Dendritic cell treated with granulocyte-macrophage colony-stimulating factor and Interleukin-4, amounts not matched to agents 40 ng/mL and 50 ng/mL, for 4 days (primary cell): ENCODE data around the gene ZNHIT1.
"Not testable (repeated sequence)": the region's sequence is repeated elsewhere in the genome, so short reads cannot be mapped to it uniquely, and the experiment has no call there.

ENCODE experiments used
- H3K27ac Mint-ChIP-seq: one replicate; pipeline ENCODE4 v1.8.0; 2022; ENCODE audit warnings: mild to moderate bottlenecking, mixed read lengths
- H3K27me3 Mint-ChIP-seq: one replicate; pipeline ENCODE4 v1.8.0; 2022; ENCODE audit warnings: mild to moderate bottlenecking, mixed read lengths
- H3K36me3 Mint-ChIP-seq: one replicate; pipeline ENCODE4 v1.8.0; 2022; ENCODE audit warnings: low read depth, mixed read lengths
- H3K4me1 Mint-ChIP-seq: one replicate; pipeline ENCODE4 v1.8.0; 2022; ENCODE audit warnings: low read depth, mixed read lengths
- H3K4me3 Mint-ChIP-seq: one replicate; pipeline ENCODE4 v1.8.0; 2022; ENCODE audit warnings: mild to moderate bottlenecking, moderate library complexity, mixed read lengths
- H3K9me3 Mint-ChIP-seq: one replicate; pipeline ENCODE4 v1.8.0; 2022; ENCODE audit warnings: mixed read lengths
- intact Hi-C: fragments of 100-400 bp; cut with micrococcal nuclease; formaldehyde crosslinking; loops from one replicate; pipeline ENCODE4 v1.15.0; 2022

ZNHIT1 gene

DNA sequence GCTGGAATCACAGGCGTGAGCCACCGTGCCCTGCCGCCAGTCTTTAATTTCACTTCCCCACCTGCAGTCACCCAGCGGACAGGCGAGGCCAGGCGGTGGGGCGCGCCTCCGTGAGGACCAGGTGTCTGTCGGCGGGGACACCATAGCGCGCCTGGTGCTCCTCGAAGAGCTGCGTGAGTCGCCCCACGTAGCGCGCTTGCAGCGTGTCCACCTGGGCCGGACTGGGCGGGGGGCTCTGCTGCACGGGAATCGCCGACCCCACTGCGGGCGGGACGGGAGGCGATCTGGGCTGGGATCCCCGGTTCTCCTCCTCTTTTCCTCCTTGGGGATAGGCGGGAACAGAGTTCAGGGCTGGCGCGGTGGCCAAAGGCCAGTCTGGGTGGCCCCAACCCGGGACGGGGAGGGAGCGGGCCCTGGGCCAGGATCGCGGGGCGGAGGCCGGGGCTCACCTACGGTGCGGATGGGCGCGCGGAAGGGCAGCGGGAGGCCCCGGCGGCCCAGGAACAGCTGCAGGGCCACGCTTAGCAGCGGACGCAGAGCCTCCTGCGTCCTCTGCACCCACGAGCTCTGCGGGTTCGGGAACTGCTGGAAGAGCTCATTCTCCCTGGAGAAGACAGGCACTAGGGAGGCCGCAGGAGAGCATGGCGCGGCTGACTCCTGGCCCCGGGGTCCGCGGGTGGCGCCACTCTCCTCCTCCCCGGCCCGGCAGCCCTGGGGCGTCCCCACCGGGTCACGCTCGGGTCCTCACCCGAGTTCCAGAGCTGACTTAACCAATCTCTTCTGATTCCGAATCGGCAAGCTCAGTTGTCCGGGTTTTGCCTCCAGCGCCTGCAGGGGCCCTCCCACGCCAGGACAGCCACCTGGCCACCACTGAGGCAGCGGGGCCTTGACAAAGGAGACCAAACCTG lies 16.0 kb upstream of the ZNHIT1 start:
- peaks cover 60% of the 10 kb centered on the region for H3K27me3 Mint-ChIP-seq
- H3K4me1 Mint-ChIP-seq = peaks cover 41% of the 10 kb centered on the region
- H3K9me3 Mint-ChIP-seq = no peaks in the 10 kb centered on the region
- no peak overlapping the region for H3K27ac Mint-ChIP-seq
- H3K4me3 Mint-ChIP-seq = no peak overlapping the region
- intact Hi-C loops = no loop called here
- peaks cover 14% of the 10 kb centered on the region for H3K36me3 Mint-ChIP-seq

DNA sequence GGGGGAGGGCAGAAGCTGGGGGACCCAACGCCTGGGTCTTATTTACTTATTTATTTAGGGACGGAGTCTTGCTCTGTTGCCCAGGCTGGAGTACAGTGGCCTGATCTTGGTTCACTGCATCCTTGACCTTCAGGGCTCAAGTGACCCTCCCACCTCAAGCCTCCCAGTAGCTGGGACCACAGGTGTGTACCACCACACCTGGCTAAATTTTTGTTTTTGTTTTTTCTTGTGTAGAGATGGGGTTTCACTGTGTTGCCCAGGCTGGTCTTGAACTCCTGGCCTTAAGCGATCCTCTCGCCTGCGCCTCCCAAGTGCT lies 15.4 kb upstream of the ZNHIT1 start:
- Mint-ChIP-seq H3K27ac (no peak overlapping the region), H3K9me3 (no peaks in the 10 kb centered on the region), H3K4me1 (peaks cover 41% of the 10 kb centered on the region), H3K27me3 (peaks cover 60% of the 10 kb centered on the region), H3K4me3 (no peak overlapping the region), H3K36me3 (peaks cover 20% of the 10 kb centered on the region)
- intact Hi-C loops = no loop called here

DNA sequence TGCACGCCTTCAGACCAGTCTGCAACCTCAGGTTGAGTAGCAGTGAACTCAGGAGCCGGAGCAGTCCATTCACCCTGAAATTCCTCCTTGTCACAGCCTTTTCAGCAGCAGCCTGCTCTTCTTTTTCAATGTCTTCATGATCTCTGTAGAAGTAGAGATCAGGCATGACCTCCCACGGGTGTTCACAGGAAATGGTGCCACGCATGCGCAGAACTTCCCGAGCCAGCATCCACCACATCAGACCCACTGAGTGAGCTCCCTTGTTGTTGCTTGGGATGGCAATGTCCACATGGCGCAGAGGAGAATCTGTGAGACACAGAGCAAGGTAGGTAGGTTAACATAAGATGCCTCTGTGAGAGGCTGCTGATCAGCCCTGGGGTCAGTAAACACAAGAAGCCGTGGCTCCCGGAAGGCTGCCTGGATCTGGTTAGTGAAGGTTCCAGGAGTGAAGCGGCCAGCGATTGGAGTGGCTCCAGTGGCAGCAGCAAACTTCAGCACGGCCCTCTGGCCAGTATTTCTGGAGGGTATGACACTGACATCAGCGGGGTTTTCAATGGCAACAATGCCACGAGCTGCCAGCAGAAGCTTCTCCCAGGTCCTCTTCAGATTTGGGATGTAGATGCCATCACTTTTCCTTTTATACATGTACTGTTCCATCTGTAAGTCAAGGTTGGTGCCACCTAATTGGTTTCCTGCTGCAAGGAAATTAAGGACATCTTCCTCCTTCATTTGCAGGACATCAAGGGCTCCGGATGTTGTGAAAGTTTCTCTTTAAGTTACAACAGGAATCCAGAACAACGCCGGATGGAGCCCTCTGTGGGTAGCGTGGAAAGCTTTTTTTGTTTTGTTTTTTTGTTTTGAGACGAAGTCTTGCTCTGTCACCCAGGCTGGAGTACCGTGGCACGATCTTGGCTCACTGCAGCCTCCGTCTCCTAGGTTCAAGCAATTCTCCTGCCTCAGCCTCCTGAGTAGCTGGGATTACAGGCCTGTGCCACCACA lies 13.9 kb upstream of the ZNHIT1 start:
- H3K27ac Mint-ChIP-seq = not testable (repeated sequence)

DNA sequence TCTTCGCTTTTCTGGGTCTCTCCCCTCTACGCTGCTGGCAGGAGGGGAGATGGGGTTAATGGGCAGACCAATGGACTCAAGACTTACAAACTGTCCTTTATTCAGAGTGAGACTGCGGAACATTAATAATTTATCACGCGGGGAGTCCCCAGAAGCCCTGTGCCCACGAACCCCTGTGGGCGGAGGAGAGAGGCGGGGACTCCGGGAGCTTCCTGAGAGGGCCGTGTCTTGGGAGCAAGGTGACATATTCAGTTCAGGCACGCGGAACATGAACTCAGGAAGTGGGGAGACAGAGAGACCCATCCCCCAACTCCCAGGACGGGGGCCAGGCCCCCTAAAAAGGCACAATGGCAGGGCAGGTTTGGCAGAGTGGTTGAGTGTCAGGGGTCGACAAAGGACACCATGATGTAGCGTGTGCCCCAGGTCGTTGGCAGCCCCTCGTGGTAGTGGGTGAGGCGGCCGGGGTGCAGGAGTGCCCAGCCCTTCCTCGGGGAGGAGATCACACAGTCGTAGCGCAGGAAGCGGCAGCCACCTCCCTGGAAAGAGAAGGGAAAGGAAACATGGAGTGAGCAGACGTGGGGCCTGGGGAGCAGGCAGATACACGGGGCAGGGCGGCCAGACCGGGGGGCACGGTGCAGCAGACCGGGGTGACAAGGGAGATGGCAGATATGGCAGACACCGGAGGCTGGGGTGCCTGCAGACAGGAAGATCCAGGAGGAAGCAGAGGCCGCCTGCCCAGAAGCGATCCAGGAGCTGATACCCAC lies 11.9 kb upstream of the ZNHIT1 start:
- Mint-ChIP-seq H3K27ac (no peak overlapping the region), H3K36me3 (peaks cover 55% of the 10 kb centered on the region), H3K9me3 (no peaks in the 10 kb centered on the region), H3K27me3 (peaks cover 26% of the 10 kb centered on the region), H3K4me3 (no peak overlapping the region), H3K4me1 (peaks cover 34% of the 10 kb centered on the region)
- intact Hi-C loops = no loop called here

More for the DNA sequence above, 13.9 kb upstream of the ZNHIT1 start:
- intact Hi-C loops, H3K4me3 Mint-ChIP-seq, H3K9me3 Mint-ChIP-seq: not testable (repeated sequence)
- Mint-ChIP-seq H3K4me1 (peaks cover 41% of the 10 kb centered on the region), H3K27me3 (peaks cover 45% of the 10 kb centered on the region), H3K36me3 (peaks cover 35% of the 10 kb centered on the region)

DNA sequence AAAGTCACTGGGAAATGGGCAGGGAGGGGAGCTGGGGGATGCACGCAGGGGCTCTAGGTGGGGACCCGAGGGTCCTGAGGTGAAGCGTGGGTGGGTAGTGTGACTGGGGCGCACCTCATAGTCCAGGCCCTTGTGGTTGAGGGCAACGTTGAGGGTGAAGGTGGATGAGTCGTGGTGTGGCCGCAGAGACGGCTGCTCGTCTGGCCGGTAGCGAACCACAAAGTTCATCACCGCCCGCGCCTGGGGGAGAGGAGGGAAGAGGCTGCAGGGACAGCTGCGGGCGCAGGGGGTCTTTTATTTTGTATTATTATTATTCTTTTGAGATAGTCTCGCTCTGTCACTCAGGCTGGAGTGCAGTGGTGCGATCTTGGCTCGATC lies 11.3 kb upstream of the ZNHIT1 start:
- Mint-ChIP-seq H3K4me3 (no peak overlapping the region), H3K9me3 (no peaks in the 10 kb centered on the region), H3K27me3 (peaks cover 20% of the 10 kb centered on the region), H3K36me3 (peaks cover 61% of the 10 kb centered on the region), H3K4me1 (peaks cover 29% of the 10 kb centered on the region), H3K27ac (no peak overlapping the region)
- intact Hi-C loops = no loop called here

DNA sequence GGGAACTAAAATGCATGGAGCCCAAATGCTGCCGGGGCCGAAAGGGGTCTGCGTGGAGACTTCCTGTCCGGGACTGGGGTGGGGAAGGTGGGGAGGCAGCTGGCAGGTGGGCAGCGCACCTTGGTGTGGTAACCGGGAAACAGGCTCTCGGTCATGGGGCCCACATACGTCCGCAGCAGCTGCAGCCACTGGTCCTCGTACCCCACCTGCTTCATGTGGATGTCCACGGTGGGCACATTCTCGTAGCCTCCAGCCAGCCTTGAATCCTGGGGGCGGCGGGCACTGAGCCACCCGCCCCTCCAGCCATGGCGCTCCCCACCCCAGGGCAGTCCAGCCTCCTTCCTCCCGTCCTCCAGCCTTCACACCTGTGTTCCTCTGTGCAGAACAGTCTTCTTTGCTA lies 10.5 kb upstream of the ZNHIT1 start:
- peaks cover 13% of the 10 kb centered on the region for H3K27me3 Mint-ChIP-seq
- H3K36me3 Mint-ChIP-seq = peaks cover 69% of the 10 kb centered on the region
- no peaks in the 10 kb centered on the region for H3K9me3 Mint-ChIP-seq
- H3K4me1 Mint-ChIP-seq = peaks cover 27% of the 10 kb centered on the region
- intact Hi-C loops = no loop called here
- no peak overlapping the region for H3K4me3 Mint-ChIP-seq
- no peak overlapping the region for H3K27ac Mint-ChIP-seq

DNA sequence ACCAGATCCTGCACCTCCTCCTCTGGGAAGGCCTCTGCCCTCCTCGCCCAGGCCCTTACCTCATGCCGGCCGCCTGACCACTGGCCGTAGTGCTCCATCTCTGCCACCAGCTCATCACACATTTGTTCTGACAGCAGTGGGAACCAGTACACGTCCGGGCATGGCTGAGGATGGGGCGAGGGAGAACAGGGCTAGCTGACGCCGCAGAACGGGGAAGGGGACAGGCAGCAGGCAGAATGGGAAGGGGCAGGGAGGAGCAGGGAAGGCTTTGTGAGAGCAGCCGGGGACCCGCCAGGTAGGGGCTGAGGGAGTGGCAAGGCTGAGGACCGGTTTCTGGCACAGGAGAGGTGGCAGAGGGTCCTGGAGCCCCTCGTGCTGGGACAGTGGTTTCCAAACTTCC lies 9.2 kb upstream of the ZNHIT1 start:
- peaks cover 82% of the 10 kb centered on the region for H3K36me3 Mint-ChIP-seq
- no peaks in the 10 kb centered on the region for H3K9me3 Mint-ChIP-seq
- intact Hi-C loops = no loop called here
- H3K4me1 Mint-ChIP-seq = peaks cover 15% of the 10 kb centered on the region
- no peak overlapping the region for H3K4me3 Mint-ChIP-seq
- peaks cover 2% of the 10 kb centered on the region for H3K27me3 Mint-ChIP-seq
- H3K27ac Mint-ChIP-seq = no peak overlapping the region

DNA sequence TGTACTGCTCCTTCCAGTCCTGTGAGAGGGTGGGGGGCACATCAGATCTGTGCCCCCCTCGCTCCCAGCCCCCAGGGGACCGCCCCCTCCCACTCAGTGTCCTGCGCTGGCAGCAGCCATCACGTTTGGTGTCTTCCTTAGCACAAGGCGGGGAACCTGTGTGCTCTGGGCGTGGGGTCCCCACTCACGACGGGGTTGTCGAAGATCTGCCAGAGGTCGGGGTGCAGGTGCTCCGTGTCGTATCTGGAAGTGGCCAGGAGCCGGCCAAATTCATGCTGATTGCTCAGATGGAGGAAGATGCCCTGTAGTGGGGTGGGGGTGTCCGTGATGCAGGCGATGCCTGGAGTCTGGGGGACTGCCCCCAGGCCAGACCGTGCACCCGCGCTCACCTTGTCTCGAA lies 7.8 kb upstream of the ZNHIT1 start:
- no peaks in the 10 kb centered on the region for H3K9me3 Mint-ChIP-seq
- intact Hi-C loops = no loop called here
- peaks cover 96% of the 10 kb centered on the region for H3K36me3 Mint-ChIP-seq
- H3K27ac Mint-ChIP-seq = no peak overlapping the region
- H3K4me3 Mint-ChIP-seq = no peak overlapping the region
- peaks cover 13% of the 10 kb centered on the region for H3K4me1 Mint-ChIP-seq
- H3K27me3 Mint-ChIP-seq = no peaks in the 10 kb centered on the region

DNA sequence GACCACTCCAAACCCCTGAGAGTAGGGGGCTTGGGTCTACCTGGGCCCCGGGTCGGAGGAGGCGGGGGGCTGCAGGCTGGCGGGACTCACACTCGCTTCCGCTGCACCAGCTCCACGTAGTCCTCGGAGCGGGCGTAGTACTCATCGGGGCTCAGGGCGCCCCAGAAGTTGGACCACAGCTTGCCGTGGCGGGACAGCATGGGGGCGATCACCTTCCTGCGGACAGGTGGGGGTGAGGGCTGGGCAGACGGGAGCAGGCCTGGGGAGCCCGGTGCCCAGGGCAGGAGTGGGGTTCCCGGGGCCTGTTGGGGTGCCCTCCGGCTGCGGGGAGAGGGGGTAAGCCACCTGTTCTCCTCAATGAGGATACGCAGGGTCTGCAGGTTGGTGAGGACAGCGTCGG lies 6.5 kb upstream of the ZNHIT1 start:
- Mint-ChIP-seq H3K36me3 (peaks cover 100% of the 10 kb centered on the region), H3K27me3 (no peaks in the 10 kb centered on the region), H3K4me3 (no peak overlapping the region), H3K4me1 (peaks cover 21% of the 10 kb centered on the region), H3K27ac (no peak overlapping the region), H3K9me3 (no peaks in the 10 kb centered on the region)
- intact Hi-C loops = no loop called here

DNA sequence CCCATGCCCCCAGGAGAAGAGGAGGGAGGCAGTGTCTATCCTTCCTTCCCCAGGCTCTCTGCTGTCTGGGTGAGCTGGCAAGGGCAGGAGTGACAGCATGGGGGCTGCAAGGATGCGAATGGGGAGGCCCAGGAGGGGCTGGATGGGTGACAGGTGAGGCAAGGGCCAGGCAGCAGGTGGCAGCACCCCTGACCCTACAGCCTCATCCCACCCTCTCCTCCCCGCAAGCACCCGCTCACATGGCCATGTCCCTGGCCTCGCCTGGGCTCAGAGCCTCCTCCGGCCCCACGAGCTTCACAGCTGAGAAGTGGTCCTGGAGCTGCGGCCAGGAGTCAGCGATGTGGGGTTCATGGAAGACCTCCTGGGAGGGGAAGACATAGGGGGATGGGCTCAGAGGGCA lies 6.0 kb upstream of the ZNHIT1 start:
- Mint-ChIP-seq H3K36me3 (peaks cover 100% of the 10 kb centered on the region), H3K9me3 (no peaks in the 10 kb centered on the region), H3K27ac (no peak overlapping the region), H3K27me3 (no peaks in the 10 kb centered on the region), H3K4me1 (peaks cover 23% of the 10 kb centered on the region), H3K4me3 (no peak overlapping the region)
- intact Hi-C loops = no loop called here

DNA sequence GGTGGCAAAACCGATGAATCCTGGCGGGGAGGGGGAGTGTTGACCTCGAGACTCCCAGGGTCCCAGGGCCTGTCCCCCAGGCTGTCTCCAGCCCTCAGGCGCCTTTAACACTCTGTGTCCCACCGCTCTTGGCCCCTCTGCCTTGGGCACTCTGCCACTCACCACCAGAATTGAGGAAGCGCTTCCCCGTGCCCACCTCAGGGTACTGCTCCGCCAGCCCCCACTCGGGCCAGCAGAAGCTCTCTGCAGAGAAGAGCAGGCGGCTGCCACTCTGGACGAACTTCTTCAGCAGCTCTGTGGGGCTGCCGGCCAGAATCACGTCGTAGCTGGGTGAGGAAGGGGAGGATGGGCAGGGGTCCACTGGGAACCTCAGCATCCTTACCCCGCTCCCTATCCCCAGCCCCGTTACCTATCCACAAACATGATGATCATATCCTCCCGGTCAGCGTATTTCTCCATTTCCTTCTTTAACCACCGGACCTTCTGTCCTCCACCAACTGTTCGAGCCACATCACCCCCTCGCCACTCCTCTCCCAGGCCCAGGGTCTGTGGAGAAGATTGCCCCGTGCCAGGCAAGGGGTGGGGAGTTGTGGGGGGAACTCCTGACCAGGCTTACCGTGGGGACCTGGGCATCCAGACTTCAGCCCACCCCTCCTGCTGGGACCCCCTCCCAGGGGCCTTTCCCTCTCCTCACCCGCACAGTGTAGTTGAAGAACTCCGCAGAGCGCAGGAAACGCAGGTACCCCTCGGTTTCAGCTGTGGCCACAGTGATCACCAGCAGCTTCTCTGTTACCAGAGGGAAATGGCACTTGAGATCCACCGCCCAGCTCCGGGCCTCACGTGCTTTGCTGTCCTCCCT lies 1.7 kb upstream of the ZNHIT1 start:
- Mint-ChIP-seq H3K36me3 (peaks cover 78% of the 10 kb centered on the region), H3K27me3 (no peaks in the 10 kb centered on the region), H3K9me3 (no peaks in the 10 kb centered on the region), H3K4me1 (peaks cover 51% of the 10 kb centered on the region), H3K4me3 (peak overlapping the region; percentile 98), H3K27ac (peak overlapping the region; percentile 88)
- intact Hi-C loops = no loop called here

DNA sequence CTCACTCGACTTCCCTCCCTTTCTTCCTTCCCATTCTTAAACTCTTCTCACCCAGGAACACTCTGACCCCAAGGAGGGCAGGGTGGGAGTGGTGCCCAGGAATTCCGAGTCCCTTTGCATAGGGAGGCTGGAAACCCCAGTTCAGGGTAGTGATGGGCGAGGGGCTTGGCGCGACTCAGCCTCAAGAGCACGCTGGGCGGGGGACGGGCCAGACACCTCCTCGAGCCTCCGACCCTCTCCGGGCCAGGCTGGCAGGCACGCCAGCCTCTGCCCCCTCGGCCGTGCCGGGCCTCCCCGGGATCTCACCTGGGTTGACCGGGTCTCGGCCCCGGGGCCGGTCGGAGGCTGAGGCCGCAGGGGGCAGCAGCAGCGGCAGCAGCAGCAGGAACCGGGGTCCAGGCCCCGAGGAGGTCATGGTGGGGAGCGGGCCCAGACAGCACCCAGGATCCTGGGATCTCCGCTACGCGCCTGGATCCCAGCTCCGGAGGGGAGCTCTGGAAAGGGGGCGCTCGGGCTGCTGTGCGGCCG lies 1.0 kb upstream of the ZNHIT1 start:
- peak overlapping the region; percentile 88 for H3K27ac Mint-ChIP-seq
- H3K9me3 Mint-ChIP-seq = no peaks in the 10 kb centered on the region
- H3K4me1 Mint-ChIP-seq = peaks cover 58% of the 10 kb centered on the region
- intact Hi-C loops = loop anchor here (1.0 kb wide), 1 partner anchor 27 kb away; no protein-coding TSS in a partner anchor
- peak overlapping the region; percentile 98 for H3K4me3 Mint-ChIP-seq
- H3K36me3 Mint-ChIP-seq = peaks cover 78% of the 10 kb centered on the region
- H3K27me3 Mint-ChIP-seq = no peaks in the 10 kb centered on the region
